GM12878 (cell line): ENCODE data around the gene LCMT1.

Experiments used
- CHD2 ChIP-seq: IDR thresholded peaks from 2 replicates; pipeline ENCODE4 v1.6.1; 2011; ENCODE audit warnings: low read depth, low read length, improper control_type of control experiment, borderline replicate concordance
- IKZF2 ChIP-seq, 2 experiments: fragments of 450-650 bp; IDR thresholded peaks; 2 replicates each; pipeline ENCODE4 v1.6.1; 2017; ENCODE audit warnings: mild to moderate bottlenecking in 2 of 2, moderate library complexity in 2 of 2
- NR2C2 ChIP-seq: IDR thresholded peaks from 2 replicates; pipeline ENCODE4 v1.6.1; 2011; ENCODE audit warnings: borderline replicate concordance, low read depth; ENCODE audit not compliant: control insufficient read depth, insufficient read length
- POLR2AphosphoS5 ChIP-seq: IDR thresholded peaks from 2 replicates; pipeline ENCODE4 v1.6.1; 2011; ENCODE audit warnings: mild to moderate bottlenecking, low read length, inconsistent platforms
- TF ChIP-seq, protein P1 (sequence below), 3 experiments: IDR thresholded peaks in 2 of 3; conservative IDR thresholded peaks in 1 of 3; 2 replicates each; pipeline ENCODE4 v1.5.1; 2011; ENCODE audit warnings: low read depth in 3 of 3, low read length in 3 of 3, mild to moderate bottlenecking in 3 of 3, control low read depth in 2 of 3, moderate library complexity in 2 of 3, inconsistent platforms in 1 of 3, mixed read lengths in 1 of 3; ENCODE audit not compliant: control insufficient read depth in 2 of 3, insufficient read depth in 1 of 3; ENCODE audit errors: extremely low read depth in 1 of 3

GRCh38 chr16:25095636-25096035 lies 15.9 kb upstream of the LCMT1 start:
- no peak for TF ChIP-seq POLR2AphosphoS5
- TF ChIP-seq, protein P1, sequence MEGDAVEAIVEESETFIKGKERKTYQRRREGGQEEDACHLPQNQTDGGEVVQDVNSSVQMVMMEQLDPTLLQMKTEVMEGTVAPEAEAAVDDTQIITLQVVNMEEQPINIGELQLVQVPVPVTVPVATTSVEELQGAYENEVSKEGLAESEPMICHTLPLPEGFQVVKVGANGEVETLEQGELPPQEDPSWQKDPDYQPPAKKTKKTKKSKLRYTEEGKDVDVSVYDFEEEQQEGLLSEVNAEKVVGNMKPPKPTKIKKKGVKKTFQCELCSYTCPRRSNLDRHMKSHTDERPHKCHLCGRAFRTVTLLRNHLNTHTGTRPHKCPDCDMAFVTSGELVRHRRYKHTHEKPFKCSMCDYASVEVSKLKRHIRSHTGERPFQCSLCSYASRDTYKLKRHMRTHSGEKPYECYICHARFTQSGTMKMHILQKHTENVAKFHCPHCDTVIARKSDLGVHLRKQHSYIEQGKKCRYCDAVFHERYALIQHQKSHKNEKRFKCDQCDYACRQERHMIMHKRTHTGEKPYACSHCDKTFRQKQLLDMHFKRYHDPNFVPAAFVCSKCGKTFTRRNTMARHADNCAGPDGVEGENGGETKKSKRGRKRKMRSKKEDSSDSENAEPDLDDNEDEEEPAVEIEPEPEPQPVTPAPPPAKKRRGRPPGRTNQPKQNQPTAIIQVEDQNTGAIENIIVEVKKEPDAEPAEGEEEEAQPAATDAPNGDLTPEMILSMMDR (IDR thresholded peaks at IDR 0.05 in 2 of 3, conservative IDR thresholded peaks at IDR 0.05 in 1 of 3; ENCODE audit: control insufficient read depth in 2 of 3, extremely low read depth in 1 of 3, insufficient read depth in 1 of 3, low read depth in 3 of 3, low read length in 3 of 3): no peak
- TF ChIP-seq CHD2: no peak
- no peak for TF ChIP-seq NR2C2
- TF ChIP-seq IKZF2 (IDR thresholded peaks at IDR 0.05): no peak
